ENCODE data around the gene OR10W1.

OR10W1 gene

DNA sequence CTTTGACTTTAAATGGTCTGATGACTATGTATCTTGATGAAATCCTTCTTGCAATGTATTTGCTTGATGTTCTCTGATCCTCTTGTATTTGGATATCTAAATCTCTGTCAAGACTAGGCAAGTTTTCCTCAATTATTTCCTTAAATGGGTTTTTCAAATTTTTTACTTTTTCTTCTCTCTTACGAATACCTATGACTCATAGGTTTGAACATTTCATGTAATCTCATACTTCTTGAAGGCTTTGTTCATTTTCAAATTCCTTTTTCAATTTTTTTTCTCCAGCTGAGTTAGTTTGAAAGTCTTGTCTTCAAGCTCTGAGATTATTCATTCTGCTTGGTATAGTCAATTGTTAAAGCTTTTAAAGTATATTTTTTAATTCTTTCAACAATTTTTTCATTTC lies 13.1 kb downstream of the OR10W1 start:
- Histone ChIP-seq H2AFZ (ENCODE audit: low read length) (no peak overlapping the region), H3K9me3 (ENCODE audit: low read length) (no peaks in the 10 kb centered on the region), H3F3A (ENCODE audit: insufficient read depth, low read length) (no peaks in the 10 kb centered on the region), H3K4me2 (ENCODE audit: low read length) (no peak overlapping the region), H3K36me3 (ENCODE audit: insufficient read depth, low read length) (no peaks in the 10 kb centered on the region), H3K9me2 (ENCODE audit: low read depth, low read length) (no peaks in the 10 kb centered on the region), H3K9ac (ENCODE audit: low read length) (no peak overlapping the region), H3K79me2 (ENCODE audit: insufficient read depth, low read length) (no peaks in the 10 kb centered on the region), H3K27ac (ENCODE audit: low read depth, low read length, poor library complexity, severe bottlenecking) (no peak overlapping the region), H3K4me1 (ENCODE audit: insufficient read depth, low read length, severe bottlenecking) (no peaks in the 10 kb centered on the region), H3K27me3 (ENCODE audit: insufficient read depth, low read length) (no peaks in the 10 kb centered on the region), H4K20me1 (ENCODE audit: insufficient read depth, low read length) (no peaks in the 10 kb centered on the region), H3K4me3 (ENCODE audit: low read depth, low read length, poor library complexity, severe bottlenecking) (no peak overlapping the region)
- TF ChIP-seq, protein P1, sequence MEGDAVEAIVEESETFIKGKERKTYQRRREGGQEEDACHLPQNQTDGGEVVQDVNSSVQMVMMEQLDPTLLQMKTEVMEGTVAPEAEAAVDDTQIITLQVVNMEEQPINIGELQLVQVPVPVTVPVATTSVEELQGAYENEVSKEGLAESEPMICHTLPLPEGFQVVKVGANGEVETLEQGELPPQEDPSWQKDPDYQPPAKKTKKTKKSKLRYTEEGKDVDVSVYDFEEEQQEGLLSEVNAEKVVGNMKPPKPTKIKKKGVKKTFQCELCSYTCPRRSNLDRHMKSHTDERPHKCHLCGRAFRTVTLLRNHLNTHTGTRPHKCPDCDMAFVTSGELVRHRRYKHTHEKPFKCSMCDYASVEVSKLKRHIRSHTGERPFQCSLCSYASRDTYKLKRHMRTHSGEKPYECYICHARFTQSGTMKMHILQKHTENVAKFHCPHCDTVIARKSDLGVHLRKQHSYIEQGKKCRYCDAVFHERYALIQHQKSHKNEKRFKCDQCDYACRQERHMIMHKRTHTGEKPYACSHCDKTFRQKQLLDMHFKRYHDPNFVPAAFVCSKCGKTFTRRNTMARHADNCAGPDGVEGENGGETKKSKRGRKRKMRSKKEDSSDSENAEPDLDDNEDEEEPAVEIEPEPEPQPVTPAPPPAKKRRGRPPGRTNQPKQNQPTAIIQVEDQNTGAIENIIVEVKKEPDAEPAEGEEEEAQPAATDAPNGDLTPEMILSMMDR (IDR thresholded peaks at IDR 0.05; ENCODE audit: low read length), result no peak
- no peak for TF ChIP-seq EZH2 (IDR thresholded peaks at IDR 0.05; ENCODE audit: borderline replicate concordance, low read length)

DNA sequence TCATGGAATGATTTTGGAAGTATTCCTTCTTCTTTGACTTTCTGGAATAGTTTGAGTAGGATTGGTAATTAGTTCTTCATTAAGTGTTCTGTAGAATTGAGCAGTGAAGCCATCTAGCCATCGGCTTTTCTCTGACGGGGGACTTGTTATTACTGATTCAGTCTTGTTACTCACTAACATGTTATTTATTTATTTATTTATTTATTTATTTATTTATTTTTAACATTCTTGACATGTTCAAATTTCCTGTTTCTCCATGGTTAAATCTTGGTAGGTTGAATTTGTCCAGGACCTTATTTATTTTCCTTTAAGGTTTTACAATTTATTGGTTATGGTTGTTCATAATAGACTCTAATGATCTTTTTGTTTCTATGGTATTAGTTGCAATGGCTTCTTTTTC lies 24.1 kb downstream of the OR10W1 start:
- H3K9ac ChIP-seq (ENCODE audit: low read length), result no peak overlapping the region
- no peaks in the 10 kb centered on the region for H3K9me3 ChIP-seq (ENCODE audit: low read length)
- H3K4me1 ChIP-seq (ENCODE audit: insufficient read depth, low read length, severe bottlenecking), result no peaks in the 10 kb centered on the region
- H3K4me2 ChIP-seq (ENCODE audit: low read length), result no peak overlapping the region
- H3K79me2 ChIP-seq (ENCODE audit: insufficient read depth, low read length), result no peaks in the 10 kb centered on the region
- no peak overlapping the region for H3K4me3 ChIP-seq (ENCODE audit: low read depth, low read length, poor library complexity, severe bottlenecking)
- no peaks in the 10 kb centered on the region for H3K9me2 ChIP-seq (ENCODE audit: low read depth, low read length)
- TF ChIP-seq EZH2 (IDR thresholded peaks at IDR 0.05; ENCODE audit: borderline replicate concordance, low read length), result no peak
- TF ChIP-seq, protein P1 (IDR thresholded peaks at IDR 0.05; ENCODE audit: low read length), result no peak
- no peak overlapping the region for H2AFZ ChIP-seq (ENCODE audit: low read length)
- no peaks in the 10 kb centered on the region for H4K20me1 ChIP-seq (ENCODE audit: insufficient read depth, low read length)
- no peak overlapping the region for H3K27ac ChIP-seq (ENCODE audit: low read depth, low read length, poor library complexity, severe bottlenecking)
- no peaks in the 10 kb centered on the region for H3K36me3 ChIP-seq (ENCODE audit: insufficient read depth, low read length)
- no peaks in the 10 kb centered on the region for H3F3A ChIP-seq (ENCODE audit: insufficient read depth, low read length)
- no peaks in the 10 kb centered on the region for H3K27me3 ChIP-seq (ENCODE audit: insufficient read depth, low read length)

DNA sequence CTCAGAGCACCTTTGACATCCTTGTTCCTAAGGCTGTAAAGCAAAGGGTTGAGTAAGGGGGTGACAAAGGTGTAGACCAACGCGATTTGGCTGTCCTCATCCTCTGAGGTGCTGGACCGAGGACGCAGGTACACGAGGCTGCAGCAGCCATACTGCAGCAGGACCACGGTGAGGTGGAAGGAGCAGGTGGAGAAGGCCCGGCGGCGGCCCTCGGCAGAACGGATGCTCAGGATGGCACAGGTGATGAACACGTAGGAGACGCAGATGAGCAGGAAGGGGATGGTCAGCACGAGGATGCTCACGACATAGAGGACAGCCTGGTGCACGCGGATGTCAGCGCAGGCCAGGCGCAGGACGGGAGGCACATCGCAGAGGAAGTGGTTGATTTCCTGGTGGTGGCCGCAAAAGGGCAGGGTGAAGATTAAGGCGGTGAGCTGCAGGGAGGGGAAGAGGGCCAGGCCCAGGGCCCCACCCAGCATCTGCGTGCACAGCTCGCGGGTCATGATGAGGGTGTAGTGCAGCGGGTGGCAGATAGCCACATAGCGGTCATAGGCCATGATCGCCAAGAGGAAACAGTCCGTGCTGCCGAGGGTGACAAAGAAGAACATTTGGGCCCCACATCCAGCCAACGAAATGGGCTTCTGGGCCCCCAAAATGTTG lies 40.0 kb downstream of the OR10W1 start:
- H3F3A ChIP-seq (ENCODE audit: insufficient read depth, low read length), result no peaks in the 10 kb centered on the region
- no peak overlapping the region for H3K27ac ChIP-seq (ENCODE audit: low read depth, low read length, poor library complexity, severe bottlenecking)
- TF ChIP-seq EZH2 (IDR thresholded peaks at IDR 0.05; ENCODE audit: borderline replicate concordance, low read length), result no peak
- TF ChIP-seq, protein P1 (IDR thresholded peaks at IDR 0.05; ENCODE audit: low read length), result no peak
- no peaks in the 10 kb centered on the region for H3K4me1 ChIP-seq (ENCODE audit: insufficient read depth, low read length, severe bottlenecking)
- H2AFZ ChIP-seq (ENCODE audit: low read length), result no peak overlapping the region
- no peak overlapping the region for H3K4me3 ChIP-seq (ENCODE audit: low read depth, low read length, poor library complexity, severe bottlenecking)
- H3K9ac ChIP-seq (ENCODE audit: low read length), result no peak overlapping the region
- H3K4me2 ChIP-seq (ENCODE audit: low read length), result no peak overlapping the region
- H3K9me2 ChIP-seq (ENCODE audit: low read depth, low read length), result no peaks in the 10 kb centered on the region
- H3K27me3 ChIP-seq (ENCODE audit: insufficient read depth, low read length), result no peaks in the 10 kb centered on the region
- no peaks in the 10 kb centered on the region for H3K36me3 ChIP-seq (ENCODE audit: insufficient read depth, low read length)
- no peaks in the 10 kb centered on the region for H3K79me2 ChIP-seq (ENCODE audit: insufficient read depth, low read length)
- H3K9me3 ChIP-seq (ENCODE audit: low read length), result no peaks in the 10 kb centered on the region
- no peaks in the 10 kb centered on the region for H4K20me1 ChIP-seq (ENCODE audit: insufficient read depth, low read length)
